Osteocyte (in vitro differentiated cells): Measurements from ENCODE around the gene ANG. TPM values are rescaled to one million over a fixed set of nuclear protein-coding genes. Genes with fewer than 3 reads are reported as not detected.

Experiments
- DNase-seq: peaks from one replicate; pipeline ENCODE4 v3.0.0; 2021; ENCODE audit warnings: mixed read lengths; ENCODE audit not compliant: unreplicated experiment; ENCODE audit errors: extremely low spot score
- H3K27ac Mint-ChIP-seq: one replicate; pipeline ENCODE4 v1.8.0; 2021; ENCODE audit warnings: mild to moderate bottlenecking, mixed read lengths; ENCODE audit not compliant: unreplicated experiment
- H3K27me3 Mint-ChIP-seq: one replicate; pipeline ENCODE4 v1.8.0; 2021; ENCODE audit warnings: mixed read lengths; ENCODE audit not compliant: unreplicated experiment
- H3K36me3 Mint-ChIP-seq: one replicate; pipeline ENCODE4 v1.8.0; 2021; ENCODE audit warnings: mixed read lengths; ENCODE audit not compliant: unreplicated experiment
- H3K4me1 Mint-ChIP-seq: one replicate; pipeline ENCODE4 v1.8.0; 2021; ENCODE audit warnings: mixed read lengths; ENCODE audit not compliant: unreplicated experiment
- H3K4me3 Mint-ChIP-seq: one replicate; pipeline ENCODE4 v1.8.0; 2021; ENCODE audit warnings: mild to moderate bottlenecking, moderate library complexity, mixed read lengths; ENCODE audit not compliant: unreplicated experiment
- H3K9me3 Mint-ChIP-seq: one replicate; pipeline ENCODE4 v1.8.0; 2021; ENCODE audit warnings: mixed read lengths; ENCODE audit not compliant: unreplicated experiment
- total RNA-seq: library from RNA; stranded (reverse); gene quantifications from 2 replicates; pipeline ENCODE4 v1.2.1, GENCODE V29; 2021
- TF ChIP-seq, protein P1 (sequence below): fragments of 200-600 bp; sonication (generic); IDR thresholded peaks from 2 replicates; pipeline ENCODE4 v1.5.0; 2021; ENCODE audit warnings: antibody characterized with exemption, mild to moderate bottlenecking, moderate library complexity

The ANG gene
- total RNA-seq, 1 donor from 2014 or later: 7.4 TPM

- Mint-ChIP-seq H3K4me1 (peaks cover 5% of the 10 kb centered on the region), H3K4me3 (no peak overlapping the region), H3K27ac (no peak overlapping the region), H3K27me3 (peaks cover 19% of the 10 kb centered on the region), H3K36me3 (no peaks in the 10 kb centered on the region), H3K9me3 (no peaks in the 10 kb centered on the region)
- TF ChIP-seq, protein P1, sequence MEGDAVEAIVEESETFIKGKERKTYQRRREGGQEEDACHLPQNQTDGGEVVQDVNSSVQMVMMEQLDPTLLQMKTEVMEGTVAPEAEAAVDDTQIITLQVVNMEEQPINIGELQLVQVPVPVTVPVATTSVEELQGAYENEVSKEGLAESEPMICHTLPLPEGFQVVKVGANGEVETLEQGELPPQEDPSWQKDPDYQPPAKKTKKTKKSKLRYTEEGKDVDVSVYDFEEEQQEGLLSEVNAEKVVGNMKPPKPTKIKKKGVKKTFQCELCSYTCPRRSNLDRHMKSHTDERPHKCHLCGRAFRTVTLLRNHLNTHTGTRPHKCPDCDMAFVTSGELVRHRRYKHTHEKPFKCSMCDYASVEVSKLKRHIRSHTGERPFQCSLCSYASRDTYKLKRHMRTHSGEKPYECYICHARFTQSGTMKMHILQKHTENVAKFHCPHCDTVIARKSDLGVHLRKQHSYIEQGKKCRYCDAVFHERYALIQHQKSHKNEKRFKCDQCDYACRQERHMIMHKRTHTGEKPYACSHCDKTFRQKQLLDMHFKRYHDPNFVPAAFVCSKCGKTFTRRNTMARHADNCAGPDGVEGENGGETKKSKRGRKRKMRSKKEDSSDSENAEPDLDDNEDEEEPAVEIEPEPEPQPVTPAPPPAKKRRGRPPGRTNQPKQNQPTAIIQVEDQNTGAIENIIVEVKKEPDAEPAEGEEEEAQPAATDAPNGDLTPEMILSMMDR: no peak
- DNase-seq: no peak
Measured at GRCh38 chr14:20675669-20676068, 12.9 kb upstream of the ANG start.

GRCh38 chr14:20676072-20676471 lies 12.5 kb upstream of the ANG start:
- Mint-ChIP-seq H3K4me3 (no peak overlapping the region), H3K36me3 (no peaks in the 10 kb centered on the region), H3K9me3 (no peaks in the 10 kb centered on the region), H3K27me3 (peaks cover 19% of the 10 kb centered on the region), H3K4me1 (peaks cover 10% of the 10 kb centered on the region), H3K27ac (no peak overlapping the region)
- no peak for DNase-seq
- TF ChIP-seq, protein P1: no peak

- Mint-ChIP-seq H3K4me3 (no peak overlapping the region), H3K27me3 (peaks cover 10% of the 10 kb centered on the region), H3K36me3 (no peaks in the 10 kb centered on the region), H3K9me3 (no peaks in the 10 kb centered on the region), H3K4me1 (peaks cover 17% of the 10 kb centered on the region), H3K27ac (no peak overlapping the region)
- DNase-seq: no peak
- TF ChIP-seq, protein P1: no peak
Measured at GRCh38 chr14:20679907-20680306, 8.7 kb upstream of the ANG start.

DNA sequence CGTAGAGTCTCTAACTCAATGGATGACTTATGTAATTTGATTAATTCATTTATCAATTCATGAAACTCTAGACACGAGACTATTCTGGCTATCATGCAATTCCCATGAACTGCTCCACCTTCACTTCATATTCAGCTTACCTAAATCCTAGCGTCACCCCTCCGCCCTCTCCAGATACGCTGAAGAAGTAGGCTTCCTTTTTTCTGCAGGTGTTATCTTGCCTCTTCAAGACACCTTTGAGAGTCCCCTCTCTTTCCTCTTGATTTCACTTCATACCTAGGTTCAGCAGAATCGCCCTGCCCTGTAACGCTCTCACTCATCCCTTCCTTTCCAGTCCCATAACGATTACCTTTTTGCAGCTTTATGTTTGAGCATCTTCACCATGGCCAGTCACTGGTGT lies 8.2 kb upstream of the ANG start:
- TF ChIP-seq, protein P1: no peak
- H3K4me3 Mint-ChIP-seq: no peak overlapping the region
- DNase-seq: no peak
- no peaks in the 10 kb centered on the region for H3K36me3 Mint-ChIP-seq
- no peaks in the 10 kb centered on the region for H3K9me3 Mint-ChIP-seq
- H3K27me3 Mint-ChIP-seq: peaks cover 9% of the 10 kb centered on the region
- H3K4me1 Mint-ChIP-seq: peaks cover 22% of the 10 kb centered on the region
- no peak overlapping the region for H3K27ac Mint-ChIP-seq

GRCh38 chr14:20680843-20681347 lies 7.7 kb upstream of the ANG start:
- H3K27me3 Mint-ChIP-seq: peaks cover 4% of the 10 kb centered on the region
- H3K27ac Mint-ChIP-seq: no peak overlapping the region
- H3K4me1 Mint-ChIP-seq: peaks cover 26% of the 10 kb centered on the region
- H3K4me3 Mint-ChIP-seq: no peak overlapping the region
- H3K9me3 Mint-ChIP-seq: no peaks in the 10 kb centered on the region
- no peaks in the 10 kb centered on the region for H3K36me3 Mint-ChIP-seq
- no peak for DNase-seq
- TF ChIP-seq, protein P1: no peak
